H54 (cell line): ENCODE data around the gene ABCA6.
A peak's percentile ranks its signal among the peaks of the same experiment; 100 is the strongest.

Experiments used
- DNase-seq: peaks from one replicate; pipeline ENCODE4 v3.0.0; 2011; ENCODE audit warnings: low spot score, mixed read lengths; ENCODE audit not compliant: insufficient read length
- FAIRE-seq: peaks from 3 replicates; lab custom pipeline; 2011; peaks lifted over from hg19 to GRCh38; lab: Jason Lieb, UNC
- POLR2A ChIP-seq: IDR thresholded peaks from 2 replicates; pipeline ENCODE4 v1.6.1; 2011; ENCODE audit warnings: low read depth, mild to moderate bottlenecking, low read length

ABCA6 gene

DNA sequence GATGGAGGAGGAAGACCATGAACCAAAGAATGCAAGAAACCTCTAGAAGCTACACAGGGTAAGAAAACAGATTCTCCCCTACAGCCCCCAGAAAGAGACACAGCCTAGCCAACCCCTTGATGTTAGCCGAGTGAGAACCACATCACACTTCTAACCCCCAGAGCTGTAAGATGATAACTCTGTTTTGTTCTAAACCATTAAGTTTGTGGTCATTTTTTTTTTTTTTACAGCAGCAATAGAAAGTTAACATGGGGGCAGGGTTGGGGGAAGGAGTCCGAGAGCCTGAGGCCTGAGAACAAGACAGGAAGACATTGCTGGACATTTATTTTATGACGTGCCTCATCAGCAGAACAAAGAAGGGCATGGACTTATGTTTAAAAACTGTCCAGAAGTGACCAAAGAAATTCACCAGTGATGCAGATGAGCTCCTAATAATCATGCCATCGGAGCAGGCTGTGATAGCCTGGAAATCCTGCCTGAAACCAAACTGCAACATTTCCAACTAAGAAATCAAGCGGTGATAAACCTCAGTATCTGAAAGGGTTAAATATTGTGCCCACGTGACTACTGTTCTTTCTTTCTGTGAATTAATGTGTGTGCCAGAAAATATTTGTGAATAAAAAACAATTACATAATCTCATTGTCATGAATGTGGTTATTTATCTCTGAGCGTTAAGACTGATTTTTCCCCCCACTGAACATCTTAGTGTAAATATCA, 82.1 kb downstream of the ABCA6 start:
- DNase-seq (no peak), FAIRE-seq (no peak)
- no peak for TF ChIP-seq POLR2A

DNA sequence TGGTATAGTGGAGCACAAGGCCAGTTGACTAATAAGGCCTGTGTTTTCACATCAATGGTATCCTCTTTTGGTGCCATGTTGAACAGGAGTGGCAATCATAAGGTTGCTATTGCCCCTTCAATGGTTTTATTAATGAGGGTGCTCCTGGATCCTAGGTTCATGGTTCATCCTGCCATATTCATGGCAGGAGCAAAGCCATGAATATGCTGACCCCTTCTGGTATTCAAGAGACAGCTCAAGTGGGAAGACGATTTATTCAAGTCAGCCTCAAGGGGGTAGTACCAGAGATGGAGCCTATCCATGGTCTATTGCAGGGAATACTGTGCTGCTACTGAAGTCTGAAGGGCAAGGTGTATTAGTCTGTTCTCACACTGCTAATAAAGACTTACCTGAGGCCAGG, 83.5 kb downstream of the ABCA6 start:
- FAIRE-seq (peak; percentile 6), DNase-seq (no peak)
- TF ChIP-seq POLR2A, result no peak

DNA sequence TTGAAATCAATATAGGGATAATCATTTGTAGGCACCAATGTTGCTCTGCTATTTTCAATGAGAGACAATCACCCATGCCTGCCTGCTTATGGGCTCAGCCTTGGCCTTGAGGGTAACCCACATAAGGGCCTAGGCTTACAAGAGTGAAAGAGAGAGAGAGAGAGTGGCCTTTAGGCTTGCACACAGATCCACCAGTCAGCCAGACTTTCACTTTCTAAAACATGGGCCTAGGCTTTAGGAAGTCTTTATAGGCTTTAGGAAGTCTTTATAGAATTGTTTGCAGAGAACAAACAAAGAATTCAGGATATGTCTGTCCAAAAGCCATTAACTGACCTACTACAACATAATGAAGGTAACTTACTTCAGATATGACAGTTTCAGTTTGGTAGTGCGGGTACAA, 84.4 kb downstream of the ABCA6 start:
- TF ChIP-seq POLR2A, result no peak
- DNase-seq, result no peak
- no peak for FAIRE-seq

DNA sequence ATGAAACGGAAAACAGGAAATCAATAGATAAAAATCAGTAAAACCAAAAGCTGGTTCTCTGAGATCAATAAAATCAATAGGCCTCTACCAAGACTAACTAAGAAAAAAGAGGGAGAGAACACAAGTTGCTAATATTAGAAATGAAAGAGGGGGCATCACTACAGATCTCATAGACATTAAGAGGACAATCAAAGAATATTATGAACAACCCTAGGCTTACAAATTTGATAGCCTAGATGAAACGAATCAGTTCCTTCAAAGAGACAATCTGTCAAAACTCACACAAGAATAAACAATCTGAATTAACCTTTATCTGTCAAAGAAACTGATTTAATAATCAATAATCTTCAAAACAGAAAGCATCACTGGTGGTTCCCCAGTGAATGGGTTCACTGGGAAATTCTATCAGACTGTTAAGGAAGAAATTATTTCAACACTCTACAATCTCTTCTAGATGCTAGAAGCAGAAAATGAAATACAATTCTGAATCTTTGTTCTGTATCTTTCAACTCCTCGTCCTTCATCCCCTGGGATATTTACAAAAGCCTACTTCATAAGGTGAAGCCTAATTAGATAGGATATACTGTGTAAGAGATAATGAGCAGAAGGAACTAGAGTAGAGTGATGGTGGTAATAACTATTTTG, 85.4 kb downstream of the ABCA6 start:
- TF ChIP-seq POLR2A, result no peak
- DNase-seq (no peak), FAIRE-seq (no peak)

DNA sequence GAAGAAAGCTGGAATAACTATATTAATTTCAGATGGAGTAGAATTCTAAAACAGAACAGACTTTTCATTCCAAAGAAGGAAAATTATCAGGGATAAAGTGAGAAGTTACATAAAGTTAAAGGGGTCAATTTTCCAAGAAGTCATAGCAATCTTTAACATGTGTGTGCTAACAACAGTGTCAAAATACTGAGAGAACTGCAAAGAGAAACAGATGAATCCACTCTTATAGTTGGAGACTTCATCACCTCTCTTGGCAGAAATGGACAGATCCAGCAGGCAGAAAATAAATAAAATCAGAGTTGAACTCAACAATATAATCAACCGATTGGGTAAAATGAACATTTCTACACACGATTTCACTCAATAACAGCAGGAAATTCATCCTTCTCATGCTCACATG, 86.4 kb downstream of the ABCA6 start:
- FAIRE-seq (no peak), DNase-seq (no peak)
- no peak for TF ChIP-seq POLR2A

DNA sequence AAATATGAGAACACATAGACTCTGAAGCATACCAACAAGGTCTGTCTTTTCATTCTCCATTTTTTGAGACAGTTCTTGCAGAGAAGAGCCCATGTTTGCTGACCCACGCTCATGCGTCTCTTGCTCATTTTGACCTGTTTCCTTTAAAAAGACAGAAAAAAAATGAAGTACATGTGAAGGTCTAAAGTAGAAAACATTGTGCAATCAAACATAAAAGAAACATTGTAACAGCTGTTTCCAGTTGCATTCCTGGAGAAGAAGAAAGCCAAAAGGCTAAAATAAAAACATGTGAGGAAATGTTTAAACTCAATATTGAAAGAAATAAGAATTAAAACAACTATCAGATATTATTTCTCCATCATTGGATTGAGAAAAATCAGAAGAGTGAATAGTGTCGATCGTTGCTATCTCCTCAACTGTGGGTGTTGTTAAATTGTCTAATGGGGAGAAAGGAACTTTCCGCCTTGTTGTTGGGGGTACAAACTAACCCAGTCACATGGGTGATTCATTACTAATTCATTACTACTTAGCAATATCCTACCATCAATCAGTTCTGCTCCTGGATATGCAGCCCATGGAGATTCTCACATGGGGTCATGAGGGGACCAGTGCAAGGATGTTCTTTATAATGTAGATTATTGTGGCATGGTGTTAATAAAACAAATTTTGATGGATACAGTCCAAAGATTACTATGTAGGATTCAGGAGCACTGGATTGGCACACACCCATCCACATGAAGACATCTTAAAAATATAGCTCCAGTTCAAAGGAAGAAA, 90.5 kb downstream of the ABCA6 start:
- DNase-seq, result no peak
- FAIRE-seq, result no peak

DNA sequence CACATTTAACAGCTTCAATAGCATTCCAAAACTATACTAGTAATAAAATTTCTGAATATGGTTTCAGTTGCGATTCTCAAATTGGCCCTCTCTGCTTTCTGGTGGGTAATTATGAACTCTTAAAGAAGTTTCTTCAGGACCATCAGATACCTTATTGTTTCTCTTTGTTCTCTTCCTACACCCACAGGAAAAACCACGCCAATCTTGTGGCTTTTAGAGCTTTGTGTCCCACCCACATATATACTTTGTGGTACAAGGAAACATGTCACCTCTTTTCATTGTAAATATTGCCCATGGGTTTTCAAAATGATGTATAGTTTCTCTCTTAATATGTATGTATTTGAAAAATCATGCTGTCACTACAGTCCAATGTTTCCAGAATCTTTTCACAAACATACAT, 93.1 kb downstream of the ABCA6 start:
- DNase-seq (no peak), FAIRE-seq (no peak)
- no peak for TF ChIP-seq POLR2A

More for the DNA sequence above, 90.5 kb downstream of the ABCA6 start:
- no peak for TF ChIP-seq POLR2A

DNA sequence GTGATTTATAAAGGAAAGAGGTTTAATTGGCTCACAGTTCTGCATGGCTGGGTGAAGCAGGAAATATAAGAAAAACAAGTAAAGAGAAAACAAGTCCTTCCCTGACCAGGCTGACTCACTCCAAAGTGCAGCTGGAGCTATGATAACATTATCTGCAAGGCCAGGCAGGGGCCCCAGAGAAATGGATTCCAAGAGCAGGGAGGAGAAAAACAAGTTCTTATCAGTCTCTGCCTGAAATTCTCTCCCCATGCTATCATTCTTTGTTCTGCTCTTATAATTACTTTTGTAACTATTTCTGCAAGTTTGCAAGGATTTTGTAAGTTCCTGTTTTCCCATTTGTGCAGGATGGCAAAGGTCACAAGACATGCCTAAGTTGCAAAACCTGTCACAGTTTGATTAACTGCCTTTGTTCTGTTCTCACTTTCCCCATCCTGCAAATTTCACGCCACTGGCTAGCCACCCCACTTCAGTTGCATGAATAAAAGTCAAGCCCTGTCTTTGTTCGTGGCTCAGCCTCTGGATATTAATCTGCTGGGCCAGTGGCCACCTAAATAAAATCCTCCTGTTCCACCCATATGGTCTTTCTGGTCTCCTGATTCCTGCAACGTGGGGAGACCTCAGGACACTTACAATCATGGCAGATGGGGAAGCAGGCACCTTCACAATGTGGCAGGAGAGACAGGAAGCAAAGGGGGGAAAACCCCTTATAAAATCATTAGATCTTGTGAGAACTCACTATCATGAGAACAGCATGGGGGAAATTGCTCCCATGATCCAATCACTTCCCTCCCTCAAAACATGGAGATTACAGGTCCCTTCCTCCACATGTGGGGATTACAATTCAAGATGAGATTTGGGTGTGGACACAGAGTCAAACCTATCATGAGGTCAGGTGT, 94.1 kb downstream of the ABCA6 start:
- DNase-seq (no peak), FAIRE-seq (peak; percentile 20)
- TF ChIP-seq POLR2A, result no peak

DNA sequence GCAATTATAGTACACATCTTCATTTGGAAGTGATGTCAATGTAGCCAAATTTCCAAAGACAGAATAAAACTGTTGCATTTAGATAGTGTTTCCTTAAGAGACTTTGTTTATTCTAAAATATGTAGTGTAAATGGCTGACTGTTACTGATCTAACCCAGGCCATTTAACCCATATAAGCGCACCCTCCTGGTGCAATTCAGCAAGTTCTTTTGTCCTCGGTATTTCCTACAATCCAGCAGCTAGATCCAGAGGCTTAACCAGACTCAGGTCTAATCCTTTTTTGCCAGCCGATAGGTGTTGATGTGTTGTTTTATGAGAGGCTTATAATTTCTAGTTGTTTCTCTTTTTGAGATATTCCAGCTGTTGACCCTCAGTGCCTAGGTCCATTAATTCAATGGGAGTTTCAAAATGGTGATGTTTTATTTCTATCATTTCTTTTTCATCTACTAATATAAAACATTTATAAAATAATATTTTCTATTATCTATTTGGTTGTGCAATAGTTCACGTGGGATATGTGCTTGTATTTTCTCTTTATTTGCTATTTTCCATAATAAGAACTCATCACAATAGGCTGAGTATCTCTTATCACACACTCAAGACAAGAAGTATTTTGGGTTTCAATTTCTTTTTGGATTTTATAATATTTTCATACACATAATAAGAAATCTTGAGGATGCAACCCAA, 95.4 kb downstream of the ABCA6 start:
- FAIRE-seq (no peak), DNase-seq (no peak)

DNA sequence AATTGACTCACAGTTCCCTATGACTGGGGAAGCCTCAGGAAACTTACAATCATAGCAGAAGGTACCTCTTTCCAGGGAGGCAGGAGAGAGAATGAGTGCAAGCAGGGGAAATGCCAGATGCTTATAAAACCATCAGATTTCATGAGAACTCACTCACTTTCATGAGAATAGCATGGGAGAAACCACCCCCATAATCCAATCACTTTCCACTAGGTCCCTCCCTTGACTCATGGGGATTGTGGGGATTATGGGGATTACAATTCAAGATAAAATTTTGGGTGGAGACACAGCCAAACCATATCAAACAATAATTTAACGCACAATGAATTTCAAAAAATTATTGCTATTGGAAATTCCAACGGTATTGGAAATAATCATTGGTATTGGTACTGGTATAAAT, 96.0 kb downstream of the ABCA6 start:
- FAIRE-seq, result no peak
- no peak for TF ChIP-seq POLR2A
- no peak for DNase-seq

More for the DNA sequence above, 95.4 kb downstream of the ABCA6 start:
- TF ChIP-seq POLR2A, result no peak

DNA sequence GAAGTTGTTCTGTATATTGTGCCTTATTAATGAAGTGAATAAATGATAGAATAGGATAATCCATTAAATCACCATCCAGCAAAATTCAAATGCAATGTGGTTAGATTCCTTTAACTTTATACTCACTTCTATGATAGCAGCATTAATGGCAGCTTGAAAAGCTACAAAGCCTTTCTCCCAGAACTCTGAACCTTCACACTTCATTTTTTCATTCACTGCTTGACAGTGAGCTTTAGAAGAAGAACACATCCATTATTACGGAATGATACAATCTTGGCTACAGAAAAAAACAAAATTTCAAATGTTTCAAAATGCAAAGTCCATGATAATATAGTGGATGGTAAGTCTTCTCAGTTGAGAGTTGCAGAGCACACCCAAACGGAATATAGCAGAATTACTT, 97.3 kb downstream of the ABCA6 start:
- TF ChIP-seq POLR2A, result no peak

DNA sequence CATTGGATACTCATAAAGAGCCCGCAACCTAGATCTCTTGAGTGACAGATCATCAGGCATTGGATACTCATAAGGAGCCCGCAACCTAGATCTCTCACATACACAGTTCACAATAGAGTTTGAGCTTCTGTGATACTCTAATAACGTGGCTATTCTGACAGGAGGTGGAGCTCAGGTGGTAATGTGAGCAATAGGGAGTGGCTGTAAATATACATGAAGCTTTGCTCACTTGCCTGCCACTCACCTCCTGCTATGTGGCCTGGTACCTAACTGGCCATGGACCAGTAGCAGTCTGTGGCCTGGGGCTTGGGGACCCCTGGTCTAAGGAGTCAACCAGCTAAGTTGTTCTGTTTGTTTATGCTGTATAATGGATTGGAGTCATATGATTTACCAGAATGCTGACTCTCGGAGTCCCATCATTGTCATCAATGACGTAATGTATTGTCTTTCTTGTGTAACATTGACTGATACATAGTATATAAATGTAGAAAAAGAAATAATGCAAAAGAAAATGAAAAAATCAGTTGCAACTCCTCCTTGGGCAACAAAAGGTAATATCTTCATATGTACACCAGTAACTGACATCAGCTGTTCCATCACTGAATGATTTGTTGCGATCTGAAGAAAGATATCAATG, 98.5 kb downstream of the ABCA6 start:
- TF ChIP-seq POLR2A, result no peak
- no peak for FAIRE-seq
- DNase-seq, result no peak

More for the DNA sequence above, 97.3 kb downstream of the ABCA6 start:
- FAIRE-seq (no peak), DNase-seq (no peak)

DNA sequence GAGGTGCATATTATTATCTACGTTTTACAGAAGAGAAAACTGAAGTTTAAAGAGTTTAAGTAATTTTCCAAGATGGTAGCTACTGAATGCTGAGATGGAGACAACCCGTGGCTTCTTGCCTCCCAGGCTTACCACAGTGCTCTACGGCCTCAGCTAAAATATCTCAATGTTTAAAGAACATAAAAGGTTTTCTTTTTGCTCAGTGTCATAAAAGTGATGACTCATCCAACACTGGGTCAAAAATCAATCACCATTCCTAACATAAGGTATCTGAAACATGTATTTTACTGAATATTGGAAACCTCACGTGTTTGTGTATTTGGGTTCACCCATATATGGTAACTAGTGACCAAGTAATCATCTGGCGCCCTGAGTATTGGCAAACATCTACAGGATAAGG, 99.4 kb downstream of the ABCA6 start:
- FAIRE-seq, result no peak
- no peak for TF ChIP-seq POLR2A
- DNase-seq, result no peak
